Small intestine (tissue), 16 donors: ENCODE data around the gene ITFG1. TPM values are rescaled to one million over a fixed set of nuclear protein-coding genes. Genes with fewer than 3 reads are reported as not detected.
A peak's percentile ranks its signal among the peaks of the same experiment; 100 is the strongest.

Experiments used
- DNase-seq, 2 donors: peaks; one replicate each; pipeline versions ENCODE4 v3.0.0 to v3.0.0-alpha.2; 2013
- FAIRE-seq: peaks from 2 replicates; lab custom pipeline; 2012; peaks lifted over from hg19 to GRCh38; lab: Jason Lieb, UNC
- H3K27ac ChIP-seq, 3 donors: one replicate each; pipeline ENCODE4 v1.5.1; 2013; ENCODE audit warnings: low read length in 2 of 3, mild to moderate bottlenecking in 2 of 3, control low read depth in 1 of 3, inconsistent platforms in 1 of 3, low read depth in 1 of 3, moderate library complexity in 1 of 3
- H3K27me3 ChIP-seq, 3 donors: one replicate each; pipeline ENCODE4 v1.6.1; 2013; ENCODE audit warnings: low read length in 3 of 3, inconsistent platforms in 1 of 3; ENCODE audit not compliant: control insufficient read depth in 3 of 3, insufficient read depth in 3 of 3
- H3K36me3 ChIP-seq, 3 donors: one replicate each; pipeline ENCODE4 v1.6.1; 2013; ENCODE audit warnings: low read length in 3 of 3, inconsistent platforms in 1 of 3, low read depth in 1 of 3, mild to moderate bottlenecking in 1 of 3, moderate library complexity in 1 of 3; ENCODE audit not compliant: control insufficient read depth in 3 of 3, insufficient read depth in 2 of 3
- H3K4me1 ChIP-seq, 3 donors: one replicate each; pipeline ENCODE4 v1.6.1; 2013; ENCODE audit warnings: low read length in 2 of 3, inconsistent platforms in 1 of 3, low read depth in 1 of 3, mild to moderate bottlenecking in 1 of 3, moderate library complexity in 1 of 3; ENCODE audit not compliant: control insufficient read depth in 3 of 3, insufficient read depth in 2 of 3
- H3K4me3 ChIP-seq, 3 donors: one replicate each; pipeline ENCODE4 v1.5.1; 2013; ENCODE audit warnings: low read length in 3 of 3, control low read depth in 1 of 3, inconsistent platforms in 1 of 3, low read depth in 1 of 3, mild to moderate bottlenecking in 1 of 3, moderate library complexity in 1 of 3
- H3K9me3 ChIP-seq, 2 donors: one replicate each; pipeline ENCODE4 v1.6.1; 2013; ENCODE audit warnings: low read depth in 1 of 2, low read length in 1 of 2; ENCODE audit not compliant: control insufficient read depth in 2 of 2, insufficient read depth in 1 of 2
- WGBS, 3 donors: extraction: QIAGEN DNeasy Blood & Tissue Kit; methylation state at CpG; one replicate each; pipeline ENCODE4 v1.1.7; 2013; 5-methylcytosine and 5-hydroxymethylcytosine counted together
- long read RNA-seq, 10 donors: transcript quantifications; one replicate each; lab custom pipeline, GENCODE V29; 2026
- polyA plus RNA-seq, 4 donors: library from polyadenylated mRNA; stranded (reverse) in 3 of 4; unstranded in 1 of 4; fragments of 200-250 nt in 3 of 4; fragments of 120-200 nt in 1 of 4; gene quantifications; one replicate each; pipeline versions ENCODE4 v1.2.1 to v1.2.3, GENCODE V29; 2013
- donor health status: healthy with polysubstance abuse.
- donor health status: control.
- donor health status: control.
- donor health status: Bipolar disorder and iron deficiency.
- donor health status: healthy.

Gene ITFG1
- polyA plus RNA-seq = 10 to 100 TPM; 19.5 to 59.9 (median 25.5) TPM
- long read RNA-seq, donor 1 = 0 reads
- long read RNA-seq, donor 2, transcript ITFG1-201 (18 exons, 3,400 nt) = major isoform, 8 of 8 reads
- long read RNA-seq, donor 2, partial matches to known transcripts = 0 of 8 reads
- long read RNA-seq, donor 2, other reads (novel, unspliced or antisense) = 0 of 8 reads
- long read RNA-seq, donor 3, partial matches to known transcripts = 5 of 9 reads
- long read RNA-seq, donor 3, other reads (novel, unspliced or antisense) = 0 of 9 reads
- long read RNA-seq, donor 4 = 0 reads
- long read RNA-seq, donor 5, partial matches to known transcripts = 0 of 1 reads
- long read RNA-seq, donor 5, other reads (novel, unspliced or antisense) = 0 of 1 reads
- long read RNA-seq, donor 6, transcript ITFG1-201 (18 exons, 3,400 nt) = major isoform, 19 of 38 reads
- long read RNA-seq, donor 6, partial matches to known transcripts = 19 of 38 reads
- long read RNA-seq, donor 6, other reads (novel, unspliced or antisense) = 0 of 38 reads
- long read RNA-seq, donor 7, transcript ITFG1-201 (18 exons, 3,400 nt) = major isoform, 25 of 296 reads
- long read RNA-seq, donor 7, partial matches to known transcripts = 266 of 296 reads
- long read RNA-seq, donor 7, other reads (novel, unspliced or antisense) = 5 of 296 reads
- long read RNA-seq, donor 8, partial matches to known transcripts = 0 of 1 reads
- long read RNA-seq, donor 8, other reads (novel, unspliced or antisense) = 0 of 1 reads
- long read RNA-seq, donor 9, partial matches to known transcripts = 0 of 4 reads
- long read RNA-seq, donor 9, other reads (novel, unspliced or antisense) = 0 of 4 reads
- long read RNA-seq, donor 10, transcript ITFG1-201 (18 exons, 3,400 nt) = major isoform, 18 of 28 reads
- long read RNA-seq, donor 10, partial matches to known transcripts = 5 of 28 reads
- long read RNA-seq, donor 10, other reads (novel, unspliced or antisense) = 5 of 28 reads

DNA sequence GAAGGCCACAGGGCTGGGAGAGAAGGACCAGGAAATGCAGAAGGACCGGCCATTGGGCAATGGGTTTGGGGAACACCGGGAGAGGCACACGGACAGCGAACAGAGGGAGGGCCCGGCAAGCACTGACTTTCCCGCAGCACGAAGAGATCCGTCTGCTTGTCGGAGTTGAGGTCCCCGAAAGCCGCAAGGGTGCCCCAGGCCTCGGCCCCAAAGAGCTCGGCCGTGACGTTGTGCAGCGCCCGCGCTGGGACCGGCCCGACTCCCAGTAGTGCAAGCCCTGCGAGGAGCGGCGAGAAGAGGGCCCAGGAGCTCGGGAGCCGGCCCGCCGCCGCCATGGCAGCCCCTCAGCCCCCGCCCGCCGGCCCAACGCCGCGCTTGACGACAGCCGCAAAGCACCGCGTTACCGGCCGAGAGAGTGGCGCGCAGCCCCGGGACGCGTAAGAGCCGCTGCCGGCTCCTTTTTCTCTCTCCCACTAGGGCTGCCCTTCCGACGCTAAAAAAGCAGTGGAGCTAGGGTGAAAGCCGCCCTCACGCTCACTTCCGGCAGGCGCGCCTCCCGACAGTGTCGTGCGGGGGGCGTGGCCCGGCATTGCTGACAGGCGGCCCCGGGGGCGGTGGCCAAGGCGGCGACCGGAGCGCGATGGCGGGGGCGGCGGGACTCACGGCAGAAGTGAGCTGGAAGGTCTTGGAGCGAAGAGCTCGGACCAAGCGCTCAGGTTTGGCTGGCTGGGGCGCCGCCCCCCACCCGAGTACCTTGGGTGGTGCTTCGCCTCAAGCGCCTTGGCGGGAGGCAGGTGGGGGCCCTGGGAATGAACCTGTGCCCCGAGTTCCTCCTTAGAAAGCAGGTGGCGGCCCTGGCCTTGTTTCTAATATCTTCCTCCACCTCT lies at the start of gene ITFG1, which contains the start of gene PHKB:
TSS of gene ITFG1 (minus strand) at position 353 of the 887 bp plus-strand sequence. CDS start at position 335, 18 bp downstream.
TSS of gene PHKB (plus strand) at position 621 of the 887 bp plus-strand sequence. CDS start at position 641, 20 bp downstream.
- H3K27ac ChIP-seq = peak within 1 kb of the TSS; percentile 89 to 99 (median 97)

GRCh38 chr16:47507701-47508100 lies 46.8 kb upstream of the ITFG1 start:
- Histone ChIP-seq H3K4me3 (no peak overlapping the region), H3K27ac (no peak overlapping the region), H3K36me3 (peaks cover 5 to 20% (median 15%) of the 10 kb centered on the region in 3 donors), H3K9me3 (no peaks in the 10 kb centered on the region), H3K4me1 (no peaks in the 10 kb centered on the region), H3K27me3 (no peaks in the 10 kb centered on the region)
- DNase-seq = no peak
- FAIRE-seq = no peak
- 56 to 93% (median 90%) methylated on average over 1 of the region's 1 CpG for WGBS, 3 donors

More for the DNA sequence above, at the start of gene ITFG1, which contains the start of gene PHKB:
- peak; percentile 89 to 95 for DNase-seq
- Histone ChIP-seq H3K9me3 (no peaks in the 10 kb centered on the region), H3K4me3 (peak within 1 kb of the TSS; percentile 64 to 96 (median 76)), H3K36me3 (peaks cover 2 to 5% (median 4%) of the 10 kb centered on the region in 3 donors), H3K27me3 (no peaks in the 10 kb centered on the region), H3K4me1 (peaks cover 0 to 13% (median 2%) of the 10 kb centered on the region in 3 donors)
- 0 to 1% (median 1%) methylated on average over 77 to 82 of the region's 82 CpGs for WGBS, 3 donors
- no peak for FAIRE-seq

- FAIRE-seq (no peak), DNase-seq (no peak)
- H3K36me3 ChIP-seq = peaks cover 3 to 18% (median 15%) of the 10 kb centered on the region in 3 donors
Measured at GRCh38 chr16:47506800-47507199, 45.9 kb upstream of the ITFG1 start.

DNA sequence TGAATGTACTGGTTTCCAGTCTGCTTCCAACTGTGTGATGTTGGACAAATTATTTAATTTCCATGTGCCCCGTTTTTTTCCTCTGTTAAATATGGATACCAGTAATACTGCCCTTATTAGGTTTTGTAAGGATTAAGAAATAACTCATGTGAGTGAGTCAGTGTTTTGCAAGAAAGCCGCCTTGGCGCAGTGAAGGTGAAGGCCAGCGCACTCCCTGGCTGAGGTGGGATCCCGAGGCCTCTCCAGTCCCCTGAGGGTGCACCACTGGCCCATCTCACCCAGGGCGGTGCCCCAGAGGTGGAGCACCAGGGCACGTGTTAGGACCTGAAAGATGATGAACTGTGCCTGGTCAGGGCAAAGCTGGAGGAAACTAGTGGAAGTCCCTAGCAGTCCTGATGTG lies 43.7 kb upstream of the ITFG1 start:
- Histone ChIP-seq H3K27ac (no peak overlapping the region), H3K9me3 (no peaks in the 10 kb centered on the region), H3K36me3 (peaks cover 2 to 20% (median 17%) of the 10 kb centered on the region in 3 donors), H3K4me3 (no peak overlapping the region), H3K4me1 (no peaks in the 10 kb centered on the region), H3K27me3 (no peaks in the 10 kb centered on the region)
- FAIRE-seq (no peak), DNase-seq (no peak)
- 92 to 98% (median 96%) methylated on average over 7 of the region's 7 CpGs for WGBS, 3 donors

More at GRCh38 chr16:47506800-47507199, 45.9 kb upstream of the ITFG1 start:
- WGBS, 3 donors = 77 to 100% (median 91%) methylated on average over 2 of the region's 2 CpGs
- no peak overlapping the region for H3K4me3 ChIP-seq
- H3K9me3 ChIP-seq = no peaks in the 10 kb centered on the region
- no peaks in the 10 kb centered on the region for H3K4me1 ChIP-seq
- H3K27me3 ChIP-seq = no peaks in the 10 kb centered on the region
- no peak overlapping the region for H3K27ac ChIP-seq

- Histone ChIP-seq H3K27ac (no peak overlapping the region), H3K27me3 (no peaks in the 10 kb centered on the region), H3K4me1 (no peaks in the 10 kb centered on the region), H3K9me3 (no peaks in the 10 kb centered on the region), H3K36me3 (peaks cover 0 to 21% (median 20%) of the 10 kb centered on the region in 3 donors), H3K4me3 (no peak overlapping the region)
- FAIRE-seq (no peak), DNase-seq (peak; percentile 56 to 72)
- WGBS, 3 donors = 90 to 100% (median 92%) methylated on average over 1 of the region's 1 CpG
Measured at GRCh38 chr16:47503936-47504335, 43.1 kb upstream of the ITFG1 start.

DNA sequence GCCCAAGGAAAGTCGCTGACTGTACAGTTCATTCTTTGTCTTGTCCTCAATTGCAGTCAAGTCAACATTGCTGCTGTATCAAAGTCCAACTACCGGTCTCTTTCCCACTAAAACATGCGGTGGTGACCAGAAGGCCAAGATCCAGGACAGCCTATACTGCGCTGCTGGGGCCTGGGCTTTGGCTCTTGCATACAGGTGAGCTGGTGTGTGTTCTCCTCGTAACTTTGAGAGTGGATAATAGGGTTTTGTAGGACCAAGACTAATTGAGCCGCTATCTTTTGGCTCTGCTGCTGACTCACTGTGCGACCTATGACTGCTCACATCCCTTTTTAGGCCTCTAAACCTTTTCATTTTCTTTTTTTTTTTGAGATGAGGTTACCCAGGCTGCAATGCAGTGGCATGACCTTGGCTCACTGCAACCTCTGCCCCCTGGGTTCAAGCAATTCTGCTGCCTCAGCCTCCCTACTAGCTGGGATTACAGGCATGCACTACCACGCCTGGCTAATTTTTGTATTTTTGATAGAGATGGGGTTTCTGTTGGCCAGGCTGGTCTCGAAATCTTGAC lies 38.9 kb upstream of the ITFG1 start:
- Histone ChIP-seq H3K27ac (no peak overlapping the region), H3K27me3 (no peaks in the 10 kb centered on the region), H3K4me3 (no peak overlapping the region), H3K9me3 (no peaks in the 10 kb centered on the region), H3K36me3 (peaks cover 0 to 15% (median 13%) of the 10 kb centered on the region in 3 donors), H3K4me1 (no peaks in the 10 kb centered on the region)
- WGBS, 3 donors = 94 to 95% (median 95%) methylated on average over 9 of the region's 9 CpGs
- FAIRE-seq (no peak), DNase-seq (peak; percentile 6 to 11)

DNA sequence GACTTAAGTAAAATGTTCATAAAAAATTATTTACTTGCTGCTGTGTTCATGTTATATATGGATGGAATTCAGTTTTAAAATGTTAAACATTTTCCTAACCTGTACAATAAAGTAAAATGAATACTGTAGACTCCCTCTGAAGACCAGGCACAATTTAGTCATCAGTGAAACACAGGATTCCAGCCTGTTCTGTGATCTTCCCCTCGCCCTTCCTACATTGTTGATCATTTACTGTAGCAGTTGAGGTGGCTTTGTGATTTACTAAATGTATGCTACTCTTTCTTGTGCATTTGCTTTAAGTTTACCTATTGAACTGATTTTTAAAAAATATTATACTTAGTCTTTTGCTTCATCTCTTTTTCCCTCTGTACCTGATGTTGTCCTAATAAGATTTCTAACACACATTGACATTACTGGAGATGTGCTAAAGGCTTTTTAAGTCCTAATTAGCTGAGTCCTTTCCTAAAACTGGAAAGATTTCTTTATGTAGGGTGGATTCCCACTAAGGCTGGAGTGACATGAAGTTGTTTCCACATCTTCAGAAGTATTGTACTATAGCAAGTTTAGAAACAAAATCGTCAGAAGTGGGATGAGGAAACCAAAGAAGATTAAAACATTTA lies 38.3 kb upstream of the ITFG1 start:
- peaks cover 0 to 12% (median 10%) of the 10 kb centered on the region in 3 donors for H3K36me3 ChIP-seq
- no peak for FAIRE-seq

More for the DNA sequence above, 38.3 kb upstream of the ITFG1 start:
- WGBS, 3 donors = 93 to 98% (median 94%) methylated on average over 2 of the region's 2 CpGs
- Histone ChIP-seq H3K4me1 (no peaks in the 10 kb centered on the region), H3K9me3 (no peaks in the 10 kb centered on the region), H3K27me3 (no peaks in the 10 kb centered on the region), H3K27ac (no peak overlapping the region), H3K4me3 (no peak overlapping the region)
- no peak for DNase-seq
